GM12878 (cell line): Measurements from ENCODE around the gene FAM89A.

Source experiments
- CTCF ChIP-seq, 3 experiments: IDR thresholded peaks in 2 of 3; conservative IDR thresholded peaks in 1 of 3; 2 replicates each; pipeline ENCODE4 v1.5.1; 2011; ENCODE audit warnings: low read depth in 3 of 3, low read length in 3 of 3, mild to moderate bottlenecking in 3 of 3, control low read depth in 2 of 3, moderate library complexity in 2 of 3, inconsistent platforms in 1 of 3, mixed read lengths in 1 of 3; ENCODE audit not compliant: control insufficient read depth in 2 of 3, insufficient read depth in 1 of 3; ENCODE audit errors: extremely low read depth in 1 of 3
- SPI1 ChIP-seq: IDR thresholded peaks from 2 replicates; pipeline ENCODE4 v1.6.1; 2011; ENCODE audit warnings: low read depth, mild to moderate bottlenecking, low read length, moderate library complexity, borderline replicate concordance; ENCODE audit not compliant: insufficient read depth

- TF ChIP-seq SPI1, result no peak
- no peak for TF ChIP-seq CTCF (IDR thresholded peaks at IDR 0.05 in 2 of 3, conservative IDR thresholded peaks at IDR 0.05 in 1 of 3; ENCODE audit: control insufficient read depth in 2 of 3, extremely low read depth in 1 of 3, insufficient read depth in 1 of 3, low read depth in 3 of 3, low read length in 3 of 3)
Measured at GRCh38 chr1:231000639-231001038, 39.4 kb downstream of the FAM89A start.
